GM12878 (cell line): Measurements from ENCODE around the gene C16orf46. TPM values are rescaled to one million over a fixed set of nuclear protein-coding genes. Genes with fewer than 3 reads are reported as not detected.
A peak's percentile ranks its signal among the peaks of the same experiment; 100 is the strongest.

Experiments used
- BMI1 ChIP-seq: fragments of 450-650 bp; IDR thresholded peaks from 2 replicates; pipeline ENCODE4 v1.6.1; 2016; ENCODE audit warnings: mild to moderate bottlenecking, moderate library complexity, borderline replicate concordance
- CREB1 ChIP-seq: IDR thresholded peaks from 2 replicates; pipeline ENCODE4 v1.6.1; 2012; ENCODE audit warnings: low read depth, mild to moderate bottlenecking, inconsistent platforms
- CUX1 ChIP-seq: IDR thresholded peaks from 2 replicates; pipeline ENCODE4 v1.6.1; 2012; ENCODE audit warnings: improper control_type of control experiment, low read depth, low read length; ENCODE audit not compliant: insufficient replicate concordance
- IKZF1 ChIP-seq: fragments of 450-650 bp; conservative IDR thresholded peaks from 2 replicates; pipeline ENCODE4 v1.6.1; 2017; ENCODE audit warnings: antibody characterized with exemption, mild to moderate bottlenecking
- JUND ChIP-seq: IDR thresholded peaks from 2 replicates; pipeline ENCODE4 v1.6.1; 2012; ENCODE audit warnings: low read depth, mild to moderate bottlenecking, low read length, improper control_type of control experiment, moderate library complexity
- KDM1A ChIP-seq: fragments of 200-600 bp; sonication (generic); IDR thresholded peaks from 2 replicates; pipeline ENCODE4 v1.6.1; 2016; ENCODE audit warnings: borderline replicate concordance
- KLF5 ChIP-seq: fragments of 450-650 bp; IDR thresholded peaks from 2 replicates; pipeline ENCODE4 v1.6.1; 2014; ENCODE audit warnings: mild to moderate bottlenecking; ENCODE audit not compliant: partially characterized antibody
- LARP7 ChIP-seq: fragments of 450-650 bp; IDR thresholded peaks from 2 replicates; pipeline ENCODE4 v1.6.1; 2017; ENCODE audit warnings: mild to moderate bottlenecking
- NBN ChIP-seq: fragments of 450-650 bp; IDR thresholded peaks from 2 replicates; pipeline ENCODE4 v1.6.1; 2016
- NR2C1 ChIP-seq: fragments of 450-650 bp; IDR thresholded peaks from 2 replicates; pipeline ENCODE4 v1.6.1; 2017; ENCODE audit warnings: antibody characterized with exemption, mild to moderate bottlenecking, moderate library complexity
- NR2C2 ChIP-seq: IDR thresholded peaks from 2 replicates; pipeline ENCODE4 v1.6.1; 2011; ENCODE audit warnings: borderline replicate concordance, low read depth; ENCODE audit not compliant: control insufficient read depth, insufficient read length
- PAX5 ChIP-seq: IDR thresholded peaks from 2 replicates; pipeline ENCODE4 v1.6.1; 2011; ENCODE audit warnings: low read depth, low read length, borderline replicate concordance
- PML ChIP-seq: IDR thresholded peaks from 2 replicates; pipeline ENCODE4 v1.6.1; 2012; ENCODE audit warnings: low read length, inconsistent platforms
- SIN3A ChIP-seq: IDR thresholded peaks from 2 replicates; pipeline ENCODE4 v1.6.1; 2012; ENCODE audit warnings: low read depth, low read length, improper control_type of control experiment
- SMARCA5 ChIP-seq: fragments of 450-650 bp; IDR thresholded peaks from 2 replicates; pipeline ENCODE4 v1.6.1; 2017; ENCODE audit warnings: mild to moderate bottlenecking
- SMC3 ChIP-seq: IDR thresholded peaks from 2 replicates; pipeline ENCODE4 v1.6.1; 2011; ENCODE audit warnings: low read length, improper control_type of control experiment, borderline replicate concordance
- TCF7 ChIP-seq: IDR thresholded peaks from 2 replicates; pipeline ENCODE4 v1.6.1; 2014; ENCODE audit warnings: antibody characterized with exemption, borderline replicate concordance
- ZNF592 ChIP-seq: fragments of 450-650 bp; IDR thresholded peaks from 2 replicates; pipeline ENCODE4 v1.6.1; 2017; ENCODE audit warnings: mild to moderate bottlenecking, moderate library complexity
- polyA plus RNA-seq, 11 experiments: library from polyadenylated mRNA; depleted of rRNA in 4 of 11; unstranded in 6 of 11; stranded (reverse) in 5 of 11; fragments of >200 nt; fragmentation: Nextera tagmentation in 4 of 11; fragmentation: Illumina TruSeq in 1 of 11; extraction: Ambion mirVana in 4 of 11; extraction: Trizol in 1 of 11; gene quantifications; 1 replicate in 1 of 11; 2 replicates in 10 of 11; pipeline versions ENCODE4 v1.2.1 to v1.2.3, GENCODE V29; 2011 to 2016; ENCODE audit warnings: inconsistent platforms in 2 of 11, missing spikeins in 2 of 11, low read depth in 1 of 11
- total RNA-seq, 4 experiments: library from RNA; depleted of rRNA in 3 of 4; stranded (reverse); fragments of >200 nt in 3 of 4; fragmentation: Illumina TruSeq in 1 of 4; extraction: Trizol in 1 of 4; gene quantifications; 2 replicates each; pipeline versions ENCODE4 v1.2.1 to v1.2.3, GENCODE V29; 2013 to 2021

The C16orf46 gene
- total and polyA plus RNA-seq, 10 of the 15 experiments (the other 5 are each of a cell fraction or from before 2014, with no cell fraction given), result 0.04 to 0.46 (median 0.14) TPM; not detected in 6

GRCh38 chr16:81077076-81077940 lies at the start of gene C16orf46 (continued):
- TF ChIP-seq CUX1 (no peak), LARP7 (peak; percentile 79), PAX5 (0 out of 2 replicates have a peak, but pooled peaks have one; percentile 47), TCF7 (no peak), JUND (no peak), SMC3 (no peak), NR2C1 (no peak), NBN (peak; percentile 81; the same call in 1 of the 2 replicates), SMARCA5 (peak; percentile 84; the same call in 1 of the 2 replicates), SIN3A (peak; percentile 94; the same call in 1 of the 2 replicates), KDM1A (no peak), CREB1 (peak; percentile 92), ZNF592 (no peak), BMI1 (peak; percentile 97), NR2C2 (no peak), IKZF1 (peak; percentile 69), KLF5 (no peak), PML (peak; percentile 87; the same call in 1 of the 2 replicates)
